Thyroid gland (tissue), 4 donors: ENCODE results near the gene ASB5. TPM values are rescaled to one million over a fixed set of nuclear protein-coding genes. Genes with fewer than 3 reads are reported as not detected.

Experiments
- DNase-seq, 2 donors: peaks; one replicate each; pipeline ENCODE4 v3.0.0-alpha.2; 2019
- H3K27ac ChIP-seq, 3 donors: fragments of 200-600 bp; sonication (generic); 1 replicate in 2 of 3; 2 replicates in 1 of 3; pipeline ENCODE4 v1.5.1; 2016 to 2019; ENCODE audit warnings: mild to moderate bottlenecking in 1 of 3, moderate library complexity in 1 of 3
- H3K27me3 ChIP-seq: fragments of 200-600 bp; sonication (generic); one replicate; pipeline ENCODE4 v1.5.1; 2019
- H3K36me3 ChIP-seq, 2 donors: fragments of 200-600 bp; sonication (generic); one replicate each; pipeline ENCODE4 v1.5.1; 2016 to 2019
- H3K4me1 ChIP-seq, 2 donors: fragments of 200-600 bp; sonication (generic); one replicate each; pipeline ENCODE4 v1.5.1; 2017 to 2019
- H3K4me3 ChIP-seq, 3 donors: fragments of 200-600 bp; sonication (generic); replicated peaks in 1 of 3; 1 replicate in 2 of 3; 2 replicates in 1 of 3; pipeline ENCODE4 v1.5.1; 2016; ENCODE audit warnings: mild to moderate bottlenecking in 1 of 3
- H3K9me3 ChIP-seq: fragments of 200-600 bp; sonication (generic); one replicate; pipeline ENCODE4 v1.5.1; 2017
- POLR2A ChIP-seq, 2 donors: fragments of 450-650 bp; IDR thresholded peaks; one replicate each; pipeline ENCODE4 v1.6.1; 2017; ENCODE audit warnings: antibody characterized with exemption in 2 of 2, mild to moderate bottlenecking in 2 of 2, moderate library complexity in 1 of 2
- WGBS, 2 donors: methylation state at CpG; one replicate each; pipeline ENCODE4 v1.1.5; 2017; 5-methylcytosine and 5-hydroxymethylcytosine counted together
- intact Hi-C: fragments of 100-400 bp; cut with DNase I; formaldehyde crosslinking; loops from one replicate; pipeline ENCODE4 v1.15.1; 2023
- total RNA-seq, 4 donors: library from RNA; depleted of rRNA; stranded (reverse); fragments of >200 nt; gene quantifications; one replicate each; pipeline ENCODE4 v1.2.3, GENCODE V29; 2016
- TF ChIP-seq, protein P1 (sequence below), 6 experiments: fragments of 200-600 bp in 3 of 6; fragments of 450-650 bp in 3 of 6; sonication (generic) in 3 of 6; IDR thresholded peaks; one replicate each; pipeline ENCODE4 v1.5.1; 2016 to 2019; ENCODE audit warnings: antibody characterized with exemption in 6 of 6, mild to moderate bottlenecking in 2 of 6, inconsistent platforms in 1 of 6, moderate library complexity in 1 of 6

ASB5 gene, protein sequence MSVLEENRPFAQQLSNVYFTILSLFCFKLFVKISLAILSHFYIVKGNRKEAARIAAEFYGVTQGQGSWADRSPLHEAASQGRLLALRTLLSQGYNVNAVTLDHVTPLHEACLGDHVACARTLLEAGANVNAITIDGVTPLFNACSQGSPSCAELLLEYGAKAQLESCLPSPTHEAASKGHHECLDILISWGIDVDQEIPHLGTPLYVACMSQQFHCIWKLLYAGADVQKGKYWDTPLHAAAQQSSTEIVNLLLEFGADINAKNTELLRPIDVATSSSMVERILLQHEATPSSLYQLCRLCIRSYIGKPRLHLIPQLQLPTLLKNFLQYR
- total RNA-seq = under 1 TPM in 1 of 4 donors, not detected in 3; 0.13 TPM

DNA sequence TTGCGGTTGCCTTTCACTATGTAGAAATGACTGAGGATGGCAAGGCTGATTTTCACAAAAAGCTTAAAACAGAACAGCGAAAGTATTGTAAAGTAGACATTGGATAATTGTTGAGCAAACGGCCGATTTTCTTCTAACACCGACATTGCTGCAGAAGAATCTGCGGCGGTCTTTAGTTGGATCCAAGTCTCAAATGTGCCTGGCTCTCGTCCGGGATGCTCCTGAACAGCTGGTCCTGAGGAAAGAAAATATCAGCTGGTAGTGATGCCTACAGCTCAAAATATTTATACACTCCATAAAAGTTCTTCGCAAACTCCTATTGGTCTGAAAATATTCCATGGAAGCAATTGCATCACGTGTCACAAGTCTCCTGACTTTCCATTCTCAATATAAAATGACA lies at the start of gene ASB5:
ASB5 (minus strand) TSS at position 260 of the 400 bp plus-strand sequence; CDS start at position 146, 114 bp downstream.
- peaks cover 3 to 8% of the 10 kb centered on the region in 2 donors for H3K4me1 ChIP-seq
- no peak for DNase-seq
- H3K27me3 ChIP-seq = no peaks in the 10 kb centered on the region
- H3K9me3 ChIP-seq = no peaks in the 10 kb centered on the region
- 97% methylated on average over 11 of the region's 11 CpGs for WGBS, 2 donors
- intact Hi-C loops = no loop called here
- no peak within 1 kb of the TSS for H3K4me3 ChIP-seq
- H3K27ac ChIP-seq = no peak within 1 kb of the TSS
- no peak for TF ChIP-seq POLR2A (IDR thresholded peaks at IDR 0.05)
- no peaks in the 10 kb centered on the region for H3K36me3 ChIP-seq

DNA sequence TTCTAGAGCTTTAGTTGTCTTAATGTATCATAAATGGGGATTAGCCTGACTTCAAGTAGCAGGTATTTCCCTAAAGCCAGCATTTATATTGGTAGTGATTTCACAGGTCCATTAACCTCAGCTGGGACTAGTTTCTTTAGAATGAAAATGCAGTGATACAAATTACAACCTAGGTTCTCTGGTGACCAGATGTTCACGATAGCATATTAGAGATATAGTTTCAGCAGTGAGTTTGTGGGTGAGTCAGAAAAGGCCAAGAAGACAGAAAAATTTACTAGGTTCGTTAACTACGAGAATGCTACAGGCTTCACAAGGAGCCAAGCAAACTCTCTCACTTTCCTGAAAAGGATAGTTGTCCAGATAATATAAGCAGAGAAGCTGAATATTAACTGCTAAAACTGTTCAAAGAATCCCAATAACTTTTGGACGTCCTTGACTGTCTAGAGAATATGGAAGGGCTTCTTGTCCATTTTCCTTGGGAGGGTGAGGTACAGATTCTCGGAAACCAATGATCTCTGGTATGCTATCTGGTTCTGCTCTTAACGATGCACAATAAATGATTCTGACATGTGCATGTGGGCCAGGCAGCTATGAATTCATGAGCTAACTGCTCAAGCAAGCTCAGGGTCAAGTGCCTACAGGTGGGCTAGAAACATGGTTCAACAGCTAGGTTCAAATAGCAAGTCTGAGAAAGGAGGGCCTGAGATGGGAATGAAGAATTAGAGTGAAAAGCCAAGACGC lies 44.7 kb upstream of the ASB5 start:
- intact Hi-C loops = loop anchor here (10.0 kb wide), 1 partner anchor 109 kb away; no protein-coding TSS in a partner anchor
- WGBS, 2 donors = 81 to 91% methylated on average over 7 of the region's 7 CpGs
- Histone ChIP-seq H3K4me3 (no peak overlapping the region), H3K27ac (no peak overlapping the region), H3K4me1 (no peaks in the 10 kb centered on the region), H3K27me3 (no peaks in the 10 kb centered on the region), H3K9me3 (no peaks in the 10 kb centered on the region), H3K36me3 (no peaks in the 10 kb centered on the region)
- TF ChIP-seq, protein P1, sequence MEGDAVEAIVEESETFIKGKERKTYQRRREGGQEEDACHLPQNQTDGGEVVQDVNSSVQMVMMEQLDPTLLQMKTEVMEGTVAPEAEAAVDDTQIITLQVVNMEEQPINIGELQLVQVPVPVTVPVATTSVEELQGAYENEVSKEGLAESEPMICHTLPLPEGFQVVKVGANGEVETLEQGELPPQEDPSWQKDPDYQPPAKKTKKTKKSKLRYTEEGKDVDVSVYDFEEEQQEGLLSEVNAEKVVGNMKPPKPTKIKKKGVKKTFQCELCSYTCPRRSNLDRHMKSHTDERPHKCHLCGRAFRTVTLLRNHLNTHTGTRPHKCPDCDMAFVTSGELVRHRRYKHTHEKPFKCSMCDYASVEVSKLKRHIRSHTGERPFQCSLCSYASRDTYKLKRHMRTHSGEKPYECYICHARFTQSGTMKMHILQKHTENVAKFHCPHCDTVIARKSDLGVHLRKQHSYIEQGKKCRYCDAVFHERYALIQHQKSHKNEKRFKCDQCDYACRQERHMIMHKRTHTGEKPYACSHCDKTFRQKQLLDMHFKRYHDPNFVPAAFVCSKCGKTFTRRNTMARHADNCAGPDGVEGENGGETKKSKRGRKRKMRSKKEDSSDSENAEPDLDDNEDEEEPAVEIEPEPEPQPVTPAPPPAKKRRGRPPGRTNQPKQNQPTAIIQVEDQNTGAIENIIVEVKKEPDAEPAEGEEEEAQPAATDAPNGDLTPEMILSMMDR (IDR thresholded peaks at IDR 0.05) = no peak
- TF ChIP-seq POLR2A (IDR thresholded peaks at IDR 0.05) = no peak
- DNase-seq = no peak

DNA sequence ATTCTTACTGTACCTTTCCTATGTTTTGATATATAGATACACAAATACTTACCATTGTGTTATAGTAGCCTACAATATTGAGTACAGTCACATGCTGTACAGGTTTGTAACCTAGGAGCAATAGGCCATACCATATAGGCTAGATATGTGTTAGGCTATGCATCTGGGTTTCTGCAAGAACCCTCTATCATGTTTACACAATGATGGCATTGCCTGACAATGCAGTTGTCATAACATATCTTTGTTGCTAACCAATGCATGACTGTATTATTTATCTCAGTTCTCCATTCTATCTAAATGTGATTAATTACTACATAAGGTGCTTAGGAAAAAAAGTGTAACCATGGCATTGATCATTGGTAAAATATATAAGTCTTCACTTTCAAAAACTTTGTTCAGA lies 40.8 kb upstream of the ASB5 start:
- DNase-seq = no peak
- intact Hi-C loops = loop anchor here (10.0 kb wide), 1 partner anchor 105 kb away; no protein-coding TSS in a partner anchor
- no peak overlapping the region for H3K27ac ChIP-seq

DNA sequence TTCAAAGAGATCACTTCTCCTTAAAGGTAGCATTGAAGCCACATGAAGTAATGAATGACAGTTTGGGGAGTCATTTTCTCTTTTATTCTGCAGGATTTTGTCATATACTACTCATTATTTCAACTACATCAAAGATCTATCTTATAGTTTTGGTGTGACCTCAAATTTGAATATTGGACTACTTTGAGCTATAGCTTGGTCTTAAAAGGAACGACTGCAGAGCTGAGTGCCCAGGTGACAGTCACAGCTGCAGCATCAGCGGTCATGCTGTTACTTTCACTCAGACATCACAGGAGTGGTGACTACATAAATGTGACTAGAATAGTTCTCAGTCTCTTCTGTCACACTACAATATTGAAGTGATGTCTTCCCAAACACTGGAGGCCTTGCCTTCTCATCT lies 40.0 kb upstream of the ASB5 start:
- H3K4me1 ChIP-seq = no peaks in the 10 kb centered on the region
- no peaks in the 10 kb centered on the region for H3K27me3 ChIP-seq
- WGBS, 2 donors = 89 to 92% methylated on average over 2 of the region's 2 CpGs
- no peak overlapping the region for H3K27ac ChIP-seq
- no peaks in the 10 kb centered on the region for H3K36me3 ChIP-seq
- no peak overlapping the region for H3K4me3 ChIP-seq
- DNase-seq = no peak
- TF ChIP-seq, protein P1 (IDR thresholded peaks at IDR 0.05) = no peak
- no peak for TF ChIP-seq POLR2A (IDR thresholded peaks at IDR 0.05)
- no peaks in the 10 kb centered on the region for H3K9me3 ChIP-seq
- intact Hi-C loops = no loop called here

More for the DNA sequence above, 40.8 kb upstream of the ASB5 start:
- Histone ChIP-seq H3K4me3 (no peak overlapping the region), H3K27me3 (no peaks in the 10 kb centered on the region), H3K4me1 (no peaks in the 10 kb centered on the region), H3K9me3 (no peaks in the 10 kb centered on the region), H3K36me3 (no peaks in the 10 kb centered on the region)
- TF ChIP-seq POLR2A (IDR thresholded peaks at IDR 0.05) = no peak
- TF ChIP-seq, protein P1 (IDR thresholded peaks at IDR 0.05) = no peak

DNA sequence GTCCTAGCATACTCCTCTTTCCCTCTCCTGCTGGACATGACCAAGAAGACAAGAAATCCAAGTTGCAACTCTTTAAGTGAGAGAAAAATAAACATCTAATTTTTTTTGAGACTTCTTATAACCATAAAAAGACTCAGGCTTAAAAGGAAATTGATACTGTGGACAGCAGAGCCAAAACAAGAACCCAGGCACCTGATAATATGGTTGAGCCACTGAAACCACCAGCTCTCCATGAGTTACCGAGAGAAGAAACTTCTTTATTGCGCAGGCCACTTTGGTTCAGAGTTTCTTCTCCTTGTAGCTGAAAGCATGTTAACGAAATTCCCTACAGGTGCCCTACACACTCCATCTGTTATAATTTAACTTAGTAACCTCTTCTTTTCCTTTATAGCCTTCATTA lies 39.4 kb upstream of the ASB5 start:
- 90 to 97% methylated on average over 3 of the region's 3 CpGs for WGBS, 2 donors
- Histone ChIP-seq H3K27ac (no peak overlapping the region), H3K36me3 (no peaks in the 10 kb centered on the region), H3K27me3 (no peaks in the 10 kb centered on the region), H3K4me1 (no peaks in the 10 kb centered on the region), H3K9me3 (no peaks in the 10 kb centered on the region), H3K4me3 (no peak overlapping the region)
- TF ChIP-seq POLR2A (IDR thresholded peaks at IDR 0.05) = no peak
- TF ChIP-seq, protein P1 (IDR thresholded peaks at IDR 0.05) = no peak
- DNase-seq = no peak
- intact Hi-C loops = no loop called here
